ENCODE data around the gene TBC1D10A. TPM values are rescaled to one million over a fixed set of nuclear protein-coding genes. Genes with fewer than 3 reads are reported as not detected.

The TBC1D10A gene
- polyA plus RNA-seq, 1 of the 3 experiments (the other 2 are of a cell fraction): 15.3 TPM

- Histone ChIP-seq H3K9me3 (no peaks in the 10 kb centered on the region), H2AFZ (ENCODE audit: low read depth) (no peak overlapping the region), H3K4me1 (ENCODE audit: control insufficient read depth in 1 of 2, insufficient read depth in 2 of 2, low read depth in 1 of 2, low read length in 1 of 2) (peaks cover 0 to 7% of the 10 kb centered on the region in 2 experiments; a peak in 1 of 4 replicates), H3K79me2 (ENCODE audit: insufficient read depth) (no peaks in the 10 kb centered on the region), H3K27ac (ENCODE audit: low read depth in 2 of 2, low read length in 1 of 2) (no peak overlapping the region), H3K4me2 (no peak overlapping the region), H4K20me1 (ENCODE audit: insufficient read depth) (no peaks in the 10 kb centered on the region), H3K9me2 (no peaks in the 10 kb centered on the region), H3F3A (replicated peaks; ENCODE audit: insufficient read depth) (no peaks in the 10 kb centered on the region), H3K9ac (no peak overlapping the region), H3K36me3 (replicated peaks in 1 of 2; ENCODE audit: control insufficient read depth in 1 of 2, insufficient read depth in 2 of 2, low read length in 1 of 2) (no peaks in the 10 kb centered on the region), H3K4me3 (ENCODE audit: low read depth in 2 of 2, low read length in 1 of 2) (no peak overlapping the region), H3K27me3 (ENCODE audit: insufficient read depth) (no peaks in the 10 kb centered on the region)
- WGBS (ENCODE audit: low lambda C conversion rate): 86% methylated on average over 5 of the region's 7 CpGs
- CTCF ChIA-PET: no interaction called here
- no peak for TF ChIP-seq YY1 (IDR thresholded peaks at IDR 0.05; ENCODE audit: low read depth)
- TF ChIP-seq FOXJ3 (CRISPR knock-in tag; IDR thresholded peaks at IDR 0.05): no peak
- no peak for TF ChIP-seq EP300 (IDR thresholded peaks at IDR 0.05; ENCODE audit: borderline replicate concordance in 1 of 2, low read depth in 1 of 2, low read length in 1 of 2)
- no peak for TF ChIP-seq SIN3A (IDR thresholded peaks at IDR 0.05; ENCODE audit: borderline replicate concordance, low read depth, low read length)
- no peak for TF ChIP-seq GABPA (IDR thresholded peaks at IDR 0.05; ENCODE audit: low read depth)
- no peak for TF ChIP-seq MEF2A (IDR thresholded peaks at IDR 0.05; ENCODE audit: borderline replicate concordance, low read depth)
- no peak for TF ChIP-seq JUND (IDR thresholded peaks at IDR 0.05)
- no peak for TF ChIP-seq USF2 (IDR thresholded peaks at IDR 0.05; ENCODE audit: borderline replicate concordance, low read depth, low read length)
- TF ChIP-seq POLR2AphosphoS5 (IDR thresholded peaks at IDR 0.05; ENCODE audit: low read depth, low read length): no peak
- TF ChIP-seq IRF3 (IDR thresholded peaks at IDR 0.05; ENCODE audit: low read depth, low read length): no peak
- no peak for TF ChIP-seq MAX (IDR thresholded peaks at IDR 0.05; ENCODE audit: low read depth)
- no peak for TF ChIP-seq FOXM1 (IDR thresholded peaks at IDR 0.05; ENCODE audit: low read depth)
- no peak for TF ChIP-seq NRF1 (IDR thresholded peaks at IDR 0.05; ENCODE audit: low read depth, low read length)
- no peak for TF ChIP-seq RCOR1 (IDR thresholded peaks at IDR 0.05; ENCODE audit: low read length)
- TF ChIP-seq RAD21 (IDR thresholded peaks at IDR 0.05; ENCODE audit: low read length): no peak
- TF ChIP-seq, protein P1, sequence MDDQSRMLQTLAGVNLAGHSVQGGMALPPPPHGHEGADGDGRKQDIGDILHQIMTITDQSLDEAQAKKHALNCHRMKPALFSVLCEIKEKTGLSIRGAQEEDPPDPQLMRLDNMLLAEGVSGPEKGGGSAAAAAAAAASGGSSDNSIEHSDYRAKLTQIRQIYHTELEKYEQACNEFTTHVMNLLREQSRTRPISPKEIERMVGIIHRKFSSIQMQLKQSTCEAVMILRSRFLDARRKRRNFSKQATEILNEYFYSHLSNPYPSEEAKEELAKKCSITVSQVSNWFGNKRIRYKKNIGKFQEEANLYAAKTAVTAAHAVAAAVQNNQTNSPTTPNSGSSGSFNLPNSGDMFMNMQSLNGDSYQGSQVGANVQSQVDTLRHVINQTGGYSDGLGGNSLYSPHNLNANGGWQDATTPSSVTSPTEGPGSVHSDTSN (IDR thresholded peaks at IDR 0.05): no peak
- TF ChIP-seq REST (IDR thresholded peaks at IDR 0.05; ENCODE audit: low read depth, low read length): no peak
- TF ChIP-seq, protein P2, sequence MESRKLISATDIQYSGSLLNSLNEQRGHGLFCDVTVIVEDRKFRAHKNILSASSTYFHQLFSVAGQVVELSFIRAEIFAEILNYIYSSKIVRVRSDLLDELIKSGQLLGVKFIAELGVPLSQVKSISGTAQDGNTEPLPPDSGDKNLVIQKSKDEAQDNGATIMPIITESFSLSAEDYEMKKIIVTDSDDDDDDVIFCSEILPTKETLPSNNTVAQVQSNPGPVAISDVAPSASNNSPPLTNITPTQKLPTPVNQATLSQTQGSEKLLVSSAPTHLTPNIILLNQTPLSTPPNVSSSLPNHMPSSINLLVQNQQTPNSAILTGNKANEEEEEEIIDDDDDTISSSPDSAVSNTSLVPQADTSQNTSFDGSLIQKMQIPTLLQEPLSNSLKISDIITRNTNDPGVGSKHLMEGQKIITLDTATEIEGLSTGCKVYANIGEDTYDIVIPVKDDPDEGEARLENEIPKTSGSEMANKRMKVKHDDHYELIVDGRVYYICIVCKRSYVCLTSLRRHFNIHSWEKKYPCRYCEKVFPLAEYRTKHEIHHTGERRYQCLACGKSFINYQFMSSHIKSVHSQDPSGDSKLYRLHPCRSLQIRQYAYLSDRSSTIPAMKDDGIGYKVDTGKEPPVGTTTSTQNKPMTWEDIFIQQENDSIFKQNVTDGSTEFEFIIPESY (IDR thresholded peaks at IDR 0.05; ENCODE audit: borderline replicate concordance, low read depth): no peak
- TF ChIP-seq NFIC (IDR thresholded peaks at IDR 0.05; ENCODE audit: borderline replicate concordance): no peak
- no peak for TF ChIP-seq SMC3 (IDR thresholded peaks at IDR 0.05; ENCODE audit: low read depth, low read length)
- POLR2A ChIA-PET: no interaction called here
- DNase-seq: no peak
These were observed 36.0 kb upstream of the TBC1D10A start for GRCh38 chr22:30362651-30363281.
